HG03159 (cell line): ENCODE results near the gene AKR1D1.
"Not testable (repeated sequence)": the region's sequence is repeated elsewhere in the genome, so short reads cannot be mapped to it uniquely, and the experiment has no call there.

Experiments used
- ATAC-seq: cut with Tn5 transposase; IDR thresholded peaks from one replicate; pipeline ENCODE4 v1.9.1; 2021; ENCODE audit warnings: mild to moderate bottlenecking, moderate library complexity; ENCODE audit not compliant: unreplicated experiment

Gene AKR1D1

GRCh38 chr7:138076196-138076595 lies at the start of gene AKR1D1:
Gene AKR1D1, plus strand, starts transcription at chr7:138076459. Its CDS starts 60 bp downstream, at chr7:138076519.
- no peak for ATAC-seq

- no peak for ATAC-seq
These were observed 49.2 kb upstream of the AKR1D1 start for GRCh38 chr7:138027100-138027499.

- ATAC-seq = no peak
These were observed 47.1 kb upstream of the AKR1D1 start for GRCh38 chr7:138029126-138029525.

GRCh38 chr7:138029941-138030340 lies 46.3 kb upstream of the AKR1D1 start:
- no peak for ATAC-seq

GRCh38 chr7:138030679-138031351 lies 45.4 kb upstream of the AKR1D1 start:
- no peak for ATAC-seq

GRCh38 chr7:138032186-138032585 lies 44.1 kb upstream of the AKR1D1 start:
- peak; percentile 76 for ATAC-seq

GRCh38 chr7:138032770-138033169 lies 43.5 kb upstream of the AKR1D1 start:
- ATAC-seq = no peak

- ATAC-seq = peak; percentile 37
These were observed 43.0 kb upstream of the AKR1D1 start for GRCh38 chr7:138033241-138033640.

GRCh38 chr7:138036135-138036534 lies 40.1 kb upstream of the AKR1D1 start:
- ATAC-seq = no peak

- ATAC-seq = not testable (repeated sequence)
These were observed 36.2 kb upstream of the AKR1D1 start for GRCh38 chr7:138040063-138040462.

GRCh38 chr7:138044897-138045296 lies 31.4 kb upstream of the AKR1D1 start:
- ATAC-seq = no peak

GRCh38 chr7:138047907-138048306 lies 28.4 kb upstream of the AKR1D1 start:
- ATAC-seq = no peak

- no peak for ATAC-seq
These were observed 26.6 kb upstream of the AKR1D1 start for GRCh38 chr7:138049505-138050116.

- not testable (repeated sequence) for ATAC-seq
These were observed 24.5 kb upstream of the AKR1D1 start for GRCh38 chr7:138051712-138052247.

- ATAC-seq = no peak
These were observed 23.6 kb upstream of the AKR1D1 start for GRCh38 chr7:138052696-138053095.

- not testable (repeated sequence) for ATAC-seq
These were observed 20.6 kb upstream of the AKR1D1 start for GRCh38 chr7:138055698-138056097.

GRCh38 chr7:138063400-138063799 lies 12.9 kb upstream of the AKR1D1 start:
- ATAC-seq = no peak

- no peak for ATAC-seq
These were observed 11.4 kb upstream of the AKR1D1 start for GRCh38 chr7:138064856-138065357.

- no peak for ATAC-seq
These were observed 10.4 kb upstream of the AKR1D1 start for GRCh38 chr7:138065827-138066226.

- peak; percentile 68 for ATAC-seq
These were observed 9.3 kb upstream of the AKR1D1 start for GRCh38 chr7:138066954-138067394.

GRCh38 chr7:138067774-138068173 lies 8.5 kb upstream of the AKR1D1 start:
- no peak for ATAC-seq

- ATAC-seq = no peak
These were observed 5.4 kb upstream of the AKR1D1 start for GRCh38 chr7:138070908-138071307.
